ENCODE data around the gene PROCA1. TPM values are rescaled to one million over a fixed set of nuclear protein-coding genes. Genes with fewer than 3 reads are reported as not detected.

The PROCA1 gene
- total and polyA plus RNA-seq, 2 of the 13 experiments (the other 11 are each of a cell fraction or from before 2014, with no cell fraction given), result 0.73 to 1.5 TPM

DNA sequence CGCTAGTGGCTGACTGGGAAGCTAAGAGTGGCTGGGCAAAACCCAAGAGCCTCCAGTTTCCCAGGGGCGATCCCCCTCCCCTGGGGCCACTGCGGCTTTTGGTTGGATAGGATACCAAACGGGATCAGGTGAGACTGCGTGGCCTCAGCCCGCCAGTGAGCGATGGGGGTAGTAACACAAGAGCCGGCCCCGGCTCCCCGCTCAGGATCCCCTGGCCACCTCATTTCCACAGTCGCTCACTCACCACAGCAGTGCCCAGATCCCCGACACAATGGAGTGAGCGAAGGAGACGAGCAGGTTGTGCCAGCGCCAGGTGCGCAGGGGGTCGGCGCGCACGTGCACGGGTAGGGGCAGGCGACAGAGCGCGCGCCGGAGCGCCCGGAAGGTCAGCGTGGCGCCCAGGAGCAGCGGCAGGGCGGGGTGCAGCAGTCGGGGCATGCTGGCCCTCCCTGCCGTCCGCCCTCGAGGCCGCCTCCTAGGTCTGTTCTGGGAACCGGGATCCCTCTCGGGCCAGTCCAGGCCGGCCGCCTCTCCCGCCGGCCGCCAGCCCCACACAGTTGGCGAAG is 14.1 kb upstream of the PROCA1 start (continued):
- TF ChIP-seq ETV6 (CRISPR knock-in tag; conservative IDR thresholded peaks at IDR 0.05) (no peak), ZNF556 (CRISPR knock-in tag; IDR thresholded peaks at IDR 0.05; ENCODE audit: borderline replicate concordance) (0 out of 2 replicates have a peak, but pooled peaks have one; percentile 30), ZNF24 (IDR thresholded peaks at IDR 0.05) (no peak), PITX1 (CRISPR knock-in tag; IDR thresholded peaks at IDR 0.05) (no peak), TRIM24 (CRISPR knock-in tag; IDR thresholded peaks at IDR 0.05) (no peak), NR2F2 (IDR thresholded peaks at IDR 0.05; ENCODE audit: borderline replicate concordance, low read depth) (peak; percentile 38; the same call in 1 of the 2 replicates), SATB2 (CRISPR knock-in tag; IDR thresholded peaks at IDR 0.05) (no peak), ZNF569 (CRISPR knock-in tag; IDR thresholded peaks at IDR 0.05; ENCODE audit: borderline replicate concordance) (no peak), MTA3 (CRISPR knock-in tag; IDR thresholded peaks at IDR 0.05) (no peak), ZNF737 (CRISPR knock-in tag; IDR thresholded peaks at IDR 0.05; ENCODE audit: borderline replicate concordance) (no peak)
- TF ChIP-seq, protein P1, sequence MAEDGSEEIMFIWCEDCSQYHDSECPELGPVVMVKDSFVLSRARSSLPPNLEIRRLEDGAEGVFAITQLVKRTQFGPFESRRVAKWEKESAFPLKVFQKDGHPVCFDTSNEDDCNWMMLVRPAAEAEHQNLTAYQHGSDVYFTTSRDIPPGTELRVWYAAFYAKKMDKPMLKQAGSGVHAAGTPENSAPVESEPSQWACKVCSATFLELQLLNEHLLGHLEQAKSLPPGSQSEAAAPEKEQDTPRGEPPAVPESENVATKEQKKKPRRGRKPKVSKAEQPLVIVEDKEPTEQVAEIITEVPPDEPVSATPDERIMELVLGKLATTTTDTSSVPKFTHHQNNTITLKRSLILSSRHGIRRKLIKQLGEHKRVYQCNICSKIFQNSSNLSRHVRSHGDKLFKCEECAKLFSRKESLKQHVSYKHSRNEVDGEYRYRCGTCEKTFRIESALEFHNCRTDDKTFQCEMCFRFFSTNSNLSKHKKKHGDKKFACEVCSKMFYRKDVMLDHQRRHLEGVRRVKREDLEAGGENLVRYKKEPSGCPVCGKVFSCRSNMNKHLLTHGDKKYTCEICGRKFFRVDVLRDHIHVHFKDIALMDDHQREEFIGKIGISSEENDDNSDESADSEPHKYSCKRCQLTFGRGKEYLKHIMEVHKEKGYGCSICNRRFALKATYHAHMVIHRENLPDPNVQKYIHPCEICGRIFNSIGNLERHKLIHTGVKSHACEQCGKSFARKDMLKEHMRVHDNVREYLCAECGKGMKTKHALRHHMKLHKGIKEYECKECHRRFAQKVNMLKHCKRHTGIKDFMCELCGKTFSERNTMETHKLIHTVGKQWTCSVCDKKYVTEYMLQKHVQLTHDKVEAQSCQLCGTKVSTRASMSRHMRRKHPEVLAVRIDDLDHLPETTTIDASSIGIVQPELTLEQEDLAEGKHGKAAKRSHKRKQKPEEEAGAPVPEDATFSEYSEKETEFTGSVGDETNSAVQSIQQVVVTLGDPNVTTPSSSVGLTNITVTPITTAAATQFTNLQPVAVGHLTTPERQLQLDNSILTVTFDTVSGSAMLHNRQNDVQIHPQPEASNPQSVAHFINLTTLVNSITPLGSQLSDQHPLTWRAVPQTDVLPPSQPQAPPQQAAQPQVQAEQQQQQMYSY (CRISPR knock-in tag; IDR thresholded peaks at IDR 0.05), result peak; percentile 54
- TF ChIP-seq, protein P2, sequence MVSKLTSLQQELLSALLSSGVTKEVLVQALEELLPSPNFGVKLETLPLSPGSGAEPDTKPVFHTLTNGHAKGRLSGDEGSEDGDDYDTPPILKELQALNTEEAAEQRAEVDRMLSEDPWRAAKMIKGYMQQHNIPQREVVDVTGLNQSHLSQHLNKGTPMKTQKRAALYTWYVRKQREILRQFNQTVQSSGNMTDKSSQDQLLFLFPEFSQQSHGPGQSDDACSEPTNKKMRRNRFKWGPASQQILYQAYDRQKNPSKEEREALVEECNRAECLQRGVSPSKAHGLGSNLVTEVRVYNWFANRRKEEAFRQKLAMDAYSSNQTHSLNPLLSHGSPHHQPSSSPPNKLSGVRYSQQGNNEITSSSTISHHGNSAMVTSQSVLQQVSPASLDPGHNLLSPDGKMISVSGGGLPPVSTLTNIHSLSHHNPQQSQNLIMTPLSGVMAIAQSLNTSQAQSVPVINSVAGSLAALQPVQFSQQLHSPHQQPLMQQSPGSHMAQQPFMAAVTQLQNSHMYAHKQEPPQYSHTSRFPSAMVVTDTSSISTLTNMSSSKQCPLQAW (CRISPR knock-in tag; IDR thresholded peaks at IDR 0.05), result no peak
- TF ChIP-seq, protein P3, sequence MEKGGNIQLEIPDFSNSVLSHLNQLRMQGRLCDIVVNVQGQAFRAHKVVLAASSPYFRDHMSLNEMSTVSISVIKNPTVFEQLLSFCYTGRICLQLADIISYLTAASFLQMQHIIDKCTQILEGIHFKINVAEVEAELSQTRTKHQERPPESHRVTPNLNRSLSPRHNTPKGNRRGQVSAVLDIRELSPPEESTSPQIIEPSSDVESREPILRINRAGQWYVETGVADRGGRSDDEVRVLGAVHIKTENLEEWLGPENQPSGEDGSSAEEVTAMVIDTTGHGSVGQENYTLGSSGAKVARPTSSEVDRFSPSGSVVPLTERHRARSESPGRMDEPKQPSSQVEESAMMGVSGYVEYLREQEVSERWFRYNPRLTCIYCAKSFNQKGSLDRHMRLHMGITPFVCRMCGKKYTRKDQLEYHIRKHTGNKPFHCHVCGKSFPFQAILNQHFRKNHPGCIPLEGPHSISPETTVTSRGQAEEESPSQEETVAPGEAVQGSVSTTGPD (CRISPR knock-in tag; IDR thresholded peaks at IDR 0.05), result no peak
- TF ChIP-seq, protein P4, sequence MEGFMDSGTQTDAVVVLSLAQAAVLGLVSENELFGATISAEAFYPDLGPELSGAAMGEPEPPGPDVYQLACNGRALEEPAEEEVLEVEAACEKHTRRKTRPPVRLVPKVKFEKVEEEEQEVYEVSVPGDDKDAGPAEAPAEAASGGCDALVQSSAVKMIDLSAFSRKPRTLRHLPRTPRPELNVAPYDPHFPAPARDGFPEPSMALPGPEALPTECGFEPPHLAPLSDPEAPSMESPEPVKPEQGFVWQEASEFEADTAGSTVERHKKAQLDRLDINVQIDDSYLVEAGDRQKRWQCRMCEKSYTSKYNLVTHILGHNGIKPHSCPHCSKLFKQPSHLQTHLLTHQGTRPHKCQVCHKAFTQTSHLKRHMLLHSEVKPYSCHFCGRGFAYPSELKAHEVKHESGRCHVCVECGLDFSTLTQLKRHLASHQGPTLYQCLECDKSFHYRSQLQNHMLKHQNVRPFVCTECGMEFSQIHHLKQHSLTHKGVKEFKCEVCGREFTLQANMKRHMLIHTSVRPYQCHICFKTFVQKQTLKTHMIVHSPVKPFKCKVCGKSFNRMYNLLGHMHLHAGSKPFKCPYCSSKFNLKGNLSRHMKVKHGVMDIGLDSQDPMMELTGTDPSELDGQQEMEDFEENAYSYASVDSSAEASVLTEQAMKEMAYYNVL (CRISPR knock-in tag; IDR thresholded peaks at IDR 0.05; ENCODE audit: borderline replicate concordance), result 0 out of 2 replicates have a peak, but pooled peaks have one; percentile 9
- TF ChIP-seq, protein P5, sequence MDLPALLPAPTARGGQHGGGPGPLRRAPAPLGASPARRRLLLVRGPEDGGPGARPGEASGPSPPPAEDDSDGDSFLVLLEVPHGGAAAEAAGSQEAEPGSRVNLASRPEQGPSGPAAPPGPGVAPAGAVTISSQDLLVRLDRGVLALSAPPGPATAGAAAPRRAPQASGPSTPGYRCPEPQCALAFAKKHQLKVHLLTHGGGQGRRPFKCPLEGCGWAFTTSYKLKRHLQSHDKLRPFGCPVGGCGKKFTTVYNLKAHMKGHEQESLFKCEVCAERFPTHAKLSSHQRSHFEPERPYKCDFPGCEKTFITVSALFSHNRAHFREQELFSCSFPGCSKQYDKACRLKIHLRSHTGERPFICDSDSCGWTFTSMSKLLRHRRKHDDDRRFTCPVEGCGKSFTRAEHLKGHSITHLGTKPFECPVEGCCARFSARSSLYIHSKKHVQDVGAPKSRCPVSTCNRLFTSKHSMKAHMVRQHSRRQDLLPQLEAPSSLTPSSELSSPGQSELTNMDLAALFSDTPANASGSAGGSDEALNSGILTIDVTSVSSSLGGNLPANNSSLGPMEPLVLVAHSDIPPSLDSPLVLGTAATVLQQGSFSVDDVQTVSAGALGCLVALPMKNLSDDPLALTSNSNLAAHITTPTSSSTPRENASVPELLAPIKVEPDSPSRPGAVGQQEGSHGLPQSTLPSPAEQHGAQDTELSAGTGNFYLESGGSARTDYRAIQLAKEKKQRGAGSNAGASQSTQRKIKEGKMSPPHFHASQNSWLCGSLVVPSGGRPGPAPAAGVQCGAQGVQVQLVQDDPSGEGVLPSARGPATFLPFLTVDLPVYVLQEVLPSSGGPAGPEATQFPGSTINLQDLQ (CRISPR knock-in tag; IDR thresholded peaks at IDR 0.05), result peak; percentile 88
- TF ChIP-seq, protein P6, sequence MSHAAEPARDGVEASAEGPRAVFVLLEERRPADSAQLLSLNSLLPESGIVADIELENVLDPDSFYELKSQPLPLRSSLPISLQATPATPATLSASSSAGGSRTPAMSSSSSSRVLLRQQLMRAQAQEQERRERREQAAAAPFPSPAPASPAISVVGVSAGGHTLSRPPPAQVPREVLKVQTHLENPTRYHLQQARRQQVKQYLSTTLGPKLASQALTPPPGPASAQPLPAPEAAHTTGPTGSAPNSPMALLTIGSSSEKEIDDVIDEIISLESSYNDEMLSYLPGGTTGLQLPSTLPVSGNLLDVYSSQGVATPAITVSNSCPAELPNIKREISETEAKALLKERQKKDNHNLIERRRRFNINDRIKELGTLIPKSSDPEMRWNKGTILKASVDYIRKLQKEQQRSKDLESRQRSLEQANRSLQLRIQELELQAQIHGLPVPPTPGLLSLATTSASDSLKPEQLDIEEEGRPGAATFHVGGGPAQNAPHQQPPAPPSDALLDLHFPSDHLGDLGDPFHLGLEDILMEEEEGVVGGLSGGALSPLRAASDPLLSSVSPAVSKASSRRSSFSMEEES (CRISPR knock-in tag; IDR thresholded peaks at IDR 0.05), result no peak

Data from HepG2 (cell line).